B cell (primary cell): ENCODE results near the gene SLFN11.

Experiments used
- EZH2 ChIP-seq: IDR thresholded peaks from 2 replicates; pipeline ENCODE4 v1.6.1; 2012; ENCODE audit warnings: borderline replicate concordance, low read depth, mild to moderate bottlenecking, moderate library complexity, low read length; ENCODE audit not compliant: insufficient read depth, poor library complexity, severe bottlenecking
- TF ChIP-seq, protein P1 (sequence below): fragments of 200-600 bp; IDR thresholded peaks from one replicate; pipeline ENCODE4 v1.8.0; 2022; ENCODE audit warnings: antibody characterized with exemption, mild to moderate bottlenecking

DNA sequence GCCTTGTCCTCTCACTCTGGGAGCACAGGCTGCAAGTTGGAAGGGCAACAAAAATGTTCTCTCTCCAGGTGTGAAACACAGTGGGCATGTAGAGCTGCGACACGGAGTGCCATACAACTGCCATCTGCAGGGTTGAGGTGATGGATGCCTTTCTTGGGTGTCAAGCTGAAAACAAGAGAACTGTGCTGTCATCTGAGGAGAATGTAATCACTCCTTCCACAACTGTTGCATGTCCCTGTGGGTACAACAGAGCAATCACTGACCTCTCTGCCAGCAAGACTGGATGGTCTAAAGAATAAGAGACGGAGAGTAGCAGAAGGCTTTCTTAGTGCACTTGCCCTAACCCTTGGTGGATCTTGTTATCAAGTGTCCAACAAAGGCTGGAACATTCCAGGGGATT lies 29.2 kb downstream of the SLFN11 start:
- TF ChIP-seq, protein P1, sequence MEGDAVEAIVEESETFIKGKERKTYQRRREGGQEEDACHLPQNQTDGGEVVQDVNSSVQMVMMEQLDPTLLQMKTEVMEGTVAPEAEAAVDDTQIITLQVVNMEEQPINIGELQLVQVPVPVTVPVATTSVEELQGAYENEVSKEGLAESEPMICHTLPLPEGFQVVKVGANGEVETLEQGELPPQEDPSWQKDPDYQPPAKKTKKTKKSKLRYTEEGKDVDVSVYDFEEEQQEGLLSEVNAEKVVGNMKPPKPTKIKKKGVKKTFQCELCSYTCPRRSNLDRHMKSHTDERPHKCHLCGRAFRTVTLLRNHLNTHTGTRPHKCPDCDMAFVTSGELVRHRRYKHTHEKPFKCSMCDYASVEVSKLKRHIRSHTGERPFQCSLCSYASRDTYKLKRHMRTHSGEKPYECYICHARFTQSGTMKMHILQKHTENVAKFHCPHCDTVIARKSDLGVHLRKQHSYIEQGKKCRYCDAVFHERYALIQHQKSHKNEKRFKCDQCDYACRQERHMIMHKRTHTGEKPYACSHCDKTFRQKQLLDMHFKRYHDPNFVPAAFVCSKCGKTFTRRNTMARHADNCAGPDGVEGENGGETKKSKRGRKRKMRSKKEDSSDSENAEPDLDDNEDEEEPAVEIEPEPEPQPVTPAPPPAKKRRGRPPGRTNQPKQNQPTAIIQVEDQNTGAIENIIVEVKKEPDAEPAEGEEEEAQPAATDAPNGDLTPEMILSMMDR = no peak
- no peak for TF ChIP-seq EZH2
